ENCODE data around the gene RAP1GDS1.
"Not testable (repeated sequence)": the region's sequence is repeated elsewhere in the genome, so short reads cannot be mapped to it uniquely, and the experiment has no call there.

Gene RAP1GDS1

DNA sequence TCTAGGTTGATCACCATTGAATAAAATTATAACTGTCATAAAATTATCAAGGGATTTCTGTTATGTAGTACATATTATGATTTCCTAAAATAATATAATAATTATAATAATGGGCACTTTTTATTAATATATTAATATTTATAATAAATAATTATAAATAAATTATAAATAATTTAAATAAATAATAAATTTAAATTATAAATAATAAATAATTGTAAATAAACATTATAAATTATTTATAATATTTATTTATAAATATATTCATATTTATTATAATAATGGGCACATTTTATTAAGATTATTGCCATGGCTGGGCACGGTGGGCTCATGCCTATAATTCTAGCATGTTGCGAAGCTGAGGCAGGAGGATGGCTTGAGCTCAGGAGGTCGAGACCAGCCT lies 24.5 kb downstream of the RAP1GDS1 start:
- in situ Hi-C loops (cut with HindIII; ENCODE audit: low sequenced_read_pairs): no loop called here

- in situ Hi-C loops (cut with HindIII; ENCODE audit: low sequenced_read_pairs): no loop called here
Observed at GRCh38 chr4:98287328-98287727, 26.1 kb downstream of the RAP1GDS1 start.

GRCh38 chr4:98288671-98289070 lies 27.5 kb downstream of the RAP1GDS1 start:
- in situ Hi-C loops (cut with HindIII; ENCODE audit: low sequenced_read_pairs): not testable (repeated sequence)

GRCh38 chr4:98289375-98289774 lies 28.2 kb downstream of the RAP1GDS1 start:
- in situ Hi-C loops (cut with HindIII; ENCODE audit: low sequenced_read_pairs): no loop called here

DNA sequence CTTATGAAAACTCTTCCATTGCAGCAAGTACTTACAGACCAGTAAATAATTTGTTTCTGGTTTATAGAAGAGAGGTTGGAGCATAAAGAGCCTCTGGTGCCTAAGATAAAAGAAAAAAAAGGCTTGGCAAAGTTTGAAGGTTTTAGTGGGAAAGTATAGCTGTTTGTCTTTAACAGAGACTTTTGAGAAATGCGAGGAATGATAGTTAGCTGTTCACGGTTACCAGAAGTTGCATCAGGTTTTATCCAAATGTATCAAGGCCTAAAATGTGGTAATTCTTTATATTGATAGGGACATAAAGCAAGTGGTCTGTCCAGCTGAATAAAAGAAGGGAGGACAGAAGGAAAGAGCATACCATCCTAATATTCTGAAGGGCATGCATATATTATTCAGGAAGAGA lies 29.3 kb downstream of the RAP1GDS1 start:
- in situ Hi-C loops (cut with HindIII; ENCODE audit: low sequenced_read_pairs): no loop called here

DNA sequence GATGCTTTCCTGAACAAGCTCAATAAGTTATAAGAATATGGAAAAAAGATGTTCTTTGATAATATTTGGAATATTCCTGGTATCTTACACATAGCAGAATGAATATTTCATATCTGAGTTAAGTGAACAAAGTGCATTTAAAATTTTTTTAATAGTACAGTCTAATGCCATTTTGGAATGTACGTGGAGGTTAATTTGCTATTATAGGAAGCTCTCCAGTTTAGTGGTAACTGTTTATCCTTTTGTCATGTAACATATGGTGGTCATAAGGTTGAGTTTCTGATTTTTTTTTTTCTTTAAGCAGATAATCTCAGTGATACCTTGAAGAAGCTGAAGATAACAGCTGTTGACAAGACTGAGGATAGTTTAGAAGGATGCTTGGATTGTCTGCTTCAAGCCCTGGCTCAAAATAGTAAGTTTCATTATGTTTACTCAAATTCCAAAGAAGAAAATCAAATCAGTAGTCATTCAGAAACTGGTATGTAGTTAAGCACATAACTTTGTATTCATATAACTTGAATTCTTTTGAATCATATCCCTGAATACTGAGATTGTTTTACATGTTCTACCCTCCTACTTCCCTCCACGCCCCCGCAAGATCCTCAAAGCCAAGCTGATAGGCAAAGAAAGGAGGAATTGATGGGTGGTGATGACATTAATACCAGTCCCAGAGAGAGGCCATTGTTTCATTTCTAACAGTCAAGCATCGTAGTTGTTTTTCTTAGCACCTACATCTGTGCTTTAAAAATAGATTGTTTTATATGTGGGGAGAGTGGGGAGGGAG lies 32.1 kb downstream of the RAP1GDS1 start:
- in situ Hi-C loops (cut with HindIII; ENCODE audit: low sequenced_read_pairs): no loop called here

DNA sequence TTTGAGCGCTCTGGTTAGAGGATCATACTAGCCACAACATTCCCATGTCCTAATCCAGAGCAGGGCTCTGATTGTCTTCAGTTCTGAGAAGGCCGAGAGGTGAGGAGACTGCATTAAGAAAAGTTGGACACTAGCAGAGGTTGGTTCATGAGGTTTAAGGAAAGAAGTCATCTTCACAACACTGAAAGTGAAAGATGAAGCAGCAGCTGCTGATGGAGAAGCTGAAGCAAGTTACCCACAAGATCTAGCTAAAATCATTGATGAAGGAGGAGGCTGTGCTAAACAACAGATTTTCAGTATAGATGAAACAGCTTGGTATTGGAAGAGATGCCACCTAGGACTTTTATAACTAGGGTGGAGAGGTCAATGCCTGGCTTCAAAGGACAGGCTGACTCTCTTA lies 36.8 kb downstream of the RAP1GDS1 start:
- in situ Hi-C loops (cut with HindIII; ENCODE audit: low sequenced_read_pairs): no loop called here

- in situ Hi-C loops (cut with HindIII; ENCODE audit: low sequenced_read_pairs): no loop called here
Observed at GRCh38 chr4:98300706-98301105, 39.5 kb downstream of the RAP1GDS1 start.

- in situ Hi-C loops (cut with HindIII; ENCODE audit: low sequenced_read_pairs): no loop called here
Observed at GRCh38 chr4:98305576-98305975, 44.4 kb downstream of the RAP1GDS1 start.

GRCh38 chr4:98310867-98311266 lies 49.7 kb downstream of the RAP1GDS1 start:
- in situ Hi-C loops (cut with HindIII; ENCODE audit: low sequenced_read_pairs): loop anchor here (5.0 kb wide), 1 partner anchor 51 kb away; no protein-coding TSS in a partner anchor

GRCh38 chr4:98311656-98312055 lies 50.5 kb downstream of the RAP1GDS1 start:
- in situ Hi-C loops (cut with HindIII; ENCODE audit: low sequenced_read_pairs): loop anchor here (5.0 kb wide), 1 partner anchor 51 kb away; no protein-coding TSS in a partner anchor

DNA sequence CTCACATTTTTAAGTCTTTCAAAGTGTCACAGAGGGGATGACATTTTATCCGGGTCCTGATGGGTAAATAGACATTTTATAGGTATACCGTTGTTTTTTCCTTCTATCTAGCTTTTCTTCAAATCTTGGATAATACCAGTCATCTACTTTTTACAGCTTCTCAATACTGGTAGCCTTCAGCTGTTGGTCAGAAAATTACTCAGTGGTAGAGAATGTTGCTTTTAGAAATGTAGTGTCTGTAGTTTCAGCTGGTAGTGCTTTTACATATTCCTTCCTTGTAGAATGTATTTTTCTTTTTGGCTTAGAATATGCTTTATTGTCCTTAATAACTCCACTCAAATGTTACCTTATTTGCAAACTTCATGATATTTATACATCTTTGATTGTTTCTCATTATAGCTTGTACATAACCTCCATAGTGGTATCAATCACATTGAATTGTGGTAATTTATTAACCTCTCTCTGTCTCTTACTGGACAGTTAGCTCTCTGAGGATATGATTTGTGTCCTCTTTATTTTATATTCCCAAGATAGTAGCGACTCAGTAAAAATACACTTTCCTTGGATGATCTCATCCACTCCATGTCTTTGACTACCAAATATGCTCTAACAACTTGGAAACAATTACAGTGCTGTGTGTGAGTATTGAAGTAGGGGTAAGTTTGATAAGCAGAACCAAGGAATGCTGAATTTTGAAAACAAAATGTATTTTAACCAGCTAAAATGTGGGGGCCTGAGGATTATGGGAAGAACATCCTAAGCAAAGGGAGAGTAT lies 53.8 kb downstream of the RAP1GDS1 start:
- in situ Hi-C loops (cut with HindIII; ENCODE audit: low sequenced_read_pairs): loop anchor here (5.0 kb wide), 1 partner anchor 47 kb away; no protein-coding TSS in a partner anchor

DNA sequence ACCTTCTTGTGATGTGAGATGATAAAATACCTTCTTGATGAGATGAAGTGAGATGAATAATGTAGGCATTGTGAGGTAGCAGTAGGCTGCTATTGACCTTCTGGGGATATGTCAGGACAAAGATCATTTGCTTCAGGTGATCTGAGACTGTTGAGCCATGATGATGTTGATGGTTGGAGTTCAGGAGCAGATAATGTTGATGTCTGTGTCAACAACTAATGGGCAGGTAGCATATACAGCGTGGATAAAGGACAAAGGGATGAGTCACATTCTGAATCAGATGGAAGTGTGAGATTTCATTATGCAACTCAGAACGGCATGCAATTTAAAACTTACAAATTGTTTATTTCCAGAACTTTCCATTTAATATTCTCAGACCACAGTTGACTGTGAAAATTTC lies 57.3 kb downstream of the RAP1GDS1 start:
- in situ Hi-C loops (cut with HindIII; ENCODE audit: low sequenced_read_pairs): no loop called here

DNA sequence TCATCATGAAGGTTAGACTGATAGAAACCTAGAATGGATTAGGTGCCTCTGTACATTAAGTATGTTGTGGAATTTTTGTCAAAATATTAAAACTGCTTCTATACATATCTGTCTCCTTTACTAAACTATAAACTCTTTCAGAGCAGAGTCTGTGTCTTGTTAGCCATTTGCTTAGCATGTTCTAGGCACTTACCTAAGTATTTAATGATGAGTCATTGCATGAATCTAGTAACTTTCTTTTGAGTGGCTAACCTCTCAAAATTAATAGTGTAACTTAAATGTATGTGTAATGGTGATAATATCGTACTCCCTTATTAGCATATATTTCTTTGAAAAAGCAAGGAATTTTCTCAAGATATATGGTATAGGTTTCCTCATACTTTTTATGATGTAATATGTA lies 57.8 kb downstream of the RAP1GDS1 start:
- in situ Hi-C loops (cut with HindIII; ENCODE audit: low sequenced_read_pairs): no loop called here

GRCh38 chr4:98326168-98326567 lies 65.0 kb downstream of the RAP1GDS1 start:
- in situ Hi-C loops (cut with HindIII; ENCODE audit: low sequenced_read_pairs): no loop called here

DNA sequence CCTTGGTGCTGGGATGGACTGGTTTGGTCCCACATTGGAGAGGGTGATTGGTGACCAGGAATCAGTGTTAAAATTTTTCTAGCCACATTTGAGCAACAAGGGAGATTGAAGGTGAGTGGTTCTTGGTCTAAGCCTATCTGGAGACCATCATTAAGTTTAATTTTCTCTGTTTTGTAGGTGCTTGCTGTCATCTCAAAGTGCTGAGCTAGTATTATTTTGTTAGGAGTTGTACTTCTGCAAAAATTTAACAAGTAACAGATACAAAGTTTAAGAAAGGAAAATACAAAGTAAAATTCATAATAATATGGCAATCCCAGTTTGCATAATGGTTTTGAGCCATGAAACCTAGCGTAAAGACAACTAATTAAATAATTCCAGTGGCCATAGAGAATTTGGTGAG lies 66.5 kb downstream of the RAP1GDS1 start:
- in situ Hi-C loops (cut with HindIII; ENCODE audit: low sequenced_read_pairs): no loop called here

- in situ Hi-C loops (cut with HindIII; ENCODE audit: low sequenced_read_pairs): not testable (repeated sequence)
Observed at GRCh38 chr4:98329879-98330640, 68.9 kb downstream of the RAP1GDS1 start.

DNA sequence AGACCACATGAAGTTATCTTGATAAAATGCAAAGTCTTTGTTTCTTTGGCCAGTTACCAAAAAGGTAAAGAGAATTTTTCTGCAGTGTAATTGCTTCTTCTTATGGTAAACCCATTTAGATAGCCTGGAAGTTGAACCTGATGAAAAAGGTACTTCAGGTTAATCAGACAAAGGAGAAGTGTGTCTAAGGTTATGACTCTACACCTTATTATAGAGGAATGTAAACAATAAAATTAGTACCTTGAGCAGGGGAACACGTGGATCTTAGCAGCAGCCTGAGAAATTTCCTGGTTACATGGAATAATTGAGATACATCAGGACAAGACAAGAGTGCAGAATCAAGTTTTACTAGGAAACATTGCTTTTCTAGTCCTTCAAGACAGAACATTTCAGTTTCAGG lies 70.8 kb downstream of the RAP1GDS1 start:
- in situ Hi-C loops (cut with HindIII; ENCODE audit: low sequenced_read_pairs): no loop called here

DNA sequence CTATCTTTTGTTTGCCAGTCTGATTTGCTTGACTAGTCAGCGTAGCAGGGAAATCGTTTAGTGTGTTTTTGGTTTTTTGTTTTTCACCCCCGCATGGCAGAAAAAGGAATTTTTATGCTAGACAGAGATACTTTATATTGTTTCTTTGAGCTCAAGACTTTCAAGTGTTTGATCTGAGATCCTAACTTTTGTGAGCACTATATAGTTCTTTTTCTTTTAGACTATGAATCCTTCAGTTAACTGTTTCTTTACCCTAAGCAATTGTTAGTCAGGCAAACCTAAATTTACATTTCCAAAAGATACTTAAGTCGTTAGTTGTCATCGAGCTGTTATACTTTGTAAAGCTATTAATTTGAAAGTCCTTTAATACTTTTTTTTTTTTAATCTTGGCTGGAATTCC lies 73.3 kb downstream of the RAP1GDS1 start:
- in situ Hi-C loops (cut with HindIII; ENCODE audit: low sequenced_read_pairs): no loop called here

DNA sequence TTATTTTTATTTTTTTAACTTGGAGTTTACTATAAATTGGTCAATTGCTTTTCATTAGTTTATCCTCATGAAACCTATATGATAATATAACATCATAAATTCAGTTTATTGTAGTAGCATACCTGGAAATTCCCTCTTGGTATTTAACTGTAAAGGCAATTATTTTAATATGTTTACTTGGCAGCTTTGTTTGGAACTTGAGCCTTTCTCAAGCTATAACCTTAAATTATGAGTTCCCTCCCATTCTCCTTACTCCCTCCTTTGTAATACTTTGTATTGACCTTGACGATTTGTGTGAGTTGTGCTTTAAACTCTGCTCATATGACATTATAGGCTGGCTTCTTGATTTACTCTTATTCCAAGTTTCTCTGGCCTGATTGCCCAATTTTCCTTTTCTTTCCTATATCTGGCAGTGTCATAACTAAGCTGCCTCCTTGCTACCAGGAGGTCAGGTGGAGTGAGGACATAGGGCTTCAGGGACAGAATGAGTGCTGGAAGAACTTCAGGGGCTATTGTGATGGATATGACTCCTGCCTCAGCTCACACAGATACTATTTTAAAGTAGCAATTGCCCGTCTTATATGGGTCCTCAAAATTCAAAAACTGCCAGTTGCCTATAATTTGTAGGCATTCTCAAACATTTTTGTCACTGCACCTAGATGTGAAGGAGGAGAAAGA lies 77.7 kb downstream of the RAP1GDS1 start:
- in situ Hi-C loops (cut with HindIII; ENCODE audit: low sequenced_read_pairs): no loop called here

DNA sequence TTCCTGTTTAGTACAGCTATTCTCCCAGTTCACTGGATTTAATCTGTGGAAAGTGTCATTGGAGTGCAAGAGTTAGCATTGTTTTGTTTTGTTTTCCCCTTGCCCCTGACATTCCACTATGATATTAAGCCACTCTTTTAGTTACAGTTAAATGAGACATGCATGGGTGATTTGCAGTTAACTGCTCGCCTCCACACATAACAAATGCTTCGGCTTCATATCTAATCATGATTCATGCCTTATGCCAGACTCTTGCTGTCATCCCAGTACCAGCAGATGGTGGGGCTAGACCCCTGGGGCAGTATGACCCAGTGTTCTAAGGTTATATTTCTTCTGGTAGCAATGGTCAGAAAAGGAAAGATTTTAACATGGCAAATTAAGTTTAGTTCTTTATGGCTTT lies 80.1 kb downstream of the RAP1GDS1 start:
- in situ Hi-C loops (cut with HindIII; ENCODE audit: low sequenced_read_pairs): no loop called here
